Cardiac muscle cell (in vitro differentiated cells and primary cell): ENCODE data around the gene PAGE2. TPM values are rescaled to one million over a fixed set of nuclear protein-coding genes. Genes with fewer than 3 reads are reported as not detected.
"Not testable (repeated sequence)": the region's sequence is repeated elsewhere in the genome, so short reads cannot be mapped to it uniquely, and the experiment has no call there.

Experiments used
- DNase-seq, 2 donors: peaks; one replicate each; pipeline versions ENCODE4 v3.0.0 to v3.0.0-alpha.2; 2010 to 2017; ENCODE audit warnings: low read depth in 1 of 2, low spot score in 1 of 2
- H3K27ac ChIP-seq: fragments of 200-600 bp; sonication (generic); 2 replicates; pipeline ENCODE4 v1.5.1; 2016
- H3K27me3 ChIP-seq: fragments of 200-600 bp; sonication (generic); 2 replicates; pipeline ENCODE4 v1.6.0; 2016; ENCODE audit warnings: control low read depth
- H3K36me3 ChIP-seq: fragments of 200-600 bp; sonication (generic); 2 replicates; pipeline ENCODE4 v1.5.1; 2016; ENCODE audit warnings: control low read depth
- H3K4me1 ChIP-seq: fragments of 200-600 bp; sonication (generic); 2 replicates; pipeline ENCODE4 v1.8.1; 2017; ENCODE audit warnings: low read depth, mild to moderate bottlenecking, mixed run types
- H3K4me3 ChIP-seq: fragments of 200-600 bp; sonication (generic); 2 replicates; pipeline ENCODE4 v1.5.1; 2016; ENCODE audit warnings: mild to moderate bottlenecking
- H3K9me3 ChIP-seq: fragments of 200-600 bp; sonication (generic); 2 replicates; pipeline ENCODE4 v1.5.1; 2017; ENCODE audit warnings: low read depth, mild to moderate bottlenecking, control low read depth
- CTCF ChIP-seq: IDR thresholded peaks from 2 replicates; pipeline ENCODE4 v1.5.1; 2012; ENCODE audit warnings: low read depth, mild to moderate bottlenecking, low read length
- polyA plus RNA-seq: library from polyadenylated mRNA; unstranded; fragments of >200 nt; fragmentation: Nextera tagmentation; extraction: Ambion mirVana; gene quantifications from 2 replicates; pipeline ENCODE4 v1.2.1, GENCODE V29; 2016
- total RNA-seq: library from RNA; depleted of rRNA; stranded (reverse); fragments of >200 nt; gene quantifications from 2 replicates; pipeline ENCODE4 v1.2.3, GENCODE V29; 2016

Gene PAGE2
- total and polyA plus RNA-seq, 2 experiments from 2014 or later: not detected

- peak; percentile 5 to 54 for DNase-seq
- Histone ChIP-seq H3K27ac (no peak overlapping the region), H3K4me1 (no peaks in the 10 kb centered on the region), H3K36me3 (no peaks in the 10 kb centered on the region), H3K4me3 (no peak overlapping the region), H3K9me3 (no peaks in the 10 kb centered on the region), H3K27me3 (no peaks in the 10 kb centered on the region)
- peak; percentile 66 for TF ChIP-seq CTCF
Observed at GRCh38 chrX:55057675-55058249, 31.1 kb upstream of the PAGE2 start.

- H3K27me3 ChIP-seq, H3K9me3 ChIP-seq, H3K4me3 ChIP-seq, DNase-seq, H3K36me3 ChIP-seq, H3K27ac ChIP-seq, H3K4me1 ChIP-seq: not testable (repeated sequence)
Observed at GRCh38 chrX:55067180-55067579, 21.6 kb upstream of the PAGE2 start.

GRCh38 chrX:55072286-55072685, 16.5 kb upstream of the PAGE2 start:
- H3K4me1 ChIP-seq: no peaks in the 10 kb centered on the region
- H3K36me3 ChIP-seq: no peaks in the 10 kb centered on the region
- H3K27ac ChIP-seq: no peak overlapping the region
- H3K4me3 ChIP-seq: no peak overlapping the region
- no peaks in the 10 kb centered on the region for H3K9me3 ChIP-seq
- DNase-seq: no peak
- no peaks in the 10 kb centered on the region for H3K27me3 ChIP-seq
- no peak for TF ChIP-seq CTCF

- no peak for TF ChIP-seq CTCF
- no peak within 1 kb of the TSS for H3K27ac ChIP-seq
- no peaks in the 10 kb centered on the region for H3K9me3 ChIP-seq
- H3K4me3 ChIP-seq: no peak within 1 kb of the TSS
- H3K36me3 ChIP-seq: no peaks in the 10 kb centered on the region
- no peaks in the 10 kb centered on the region for H3K27me3 ChIP-seq
- DNase-seq: no peak
- no peaks in the 10 kb centered on the region for H3K4me1 ChIP-seq
Observed at GRCh38 chrX:55074851-55075467, 13.9 kb upstream of the PAGE2 start, which contains the start of gene PAGE2B. TSS of gene PAGE2B (plus strand) at chrX:55075030. CDS start at chrX:55076042, 1,012 bp downstream.

GRCh38 chrX:55098691-55099090, 9.9 kb downstream of the PAGE2 start:
- Histone ChIP-seq H3K4me3 (no peak overlapping the region), H3K36me3 (no peaks in the 10 kb centered on the region), H3K4me1 (no peaks in the 10 kb centered on the region), H3K27me3 (no peaks in the 10 kb centered on the region), H3K9me3 (no peaks in the 10 kb centered on the region), H3K27ac (no peak overlapping the region)
- DNase-seq: no peak
- TF ChIP-seq CTCF: no peak

GRCh38 chrX:55099162-55099561, 10.3 kb downstream of the PAGE2 start:
- no peak for DNase-seq
- Histone ChIP-seq H3K27ac (no peak overlapping the region), H3K4me3 (no peak overlapping the region), H3K27me3 (no peaks in the 10 kb centered on the region), H3K36me3 (no peaks in the 10 kb centered on the region), H3K4me1 (no peaks in the 10 kb centered on the region), H3K9me3 (no peaks in the 10 kb centered on the region)
- no peak for TF ChIP-seq CTCF
